Mesenchymal stem cell (in vitro differentiated cells and primary cell): ENCODE data around the gene GHRHR.
A peak's percentile ranks its signal among the peaks of the same experiment; 100 is the strongest.

Source experiments
- DNase-seq: peaks from one replicate; pipeline ENCODE4 v3.0.0-alpha.2; 2013
- H2AFZ ChIP-seq: one replicate; pipeline ENCODE4 v1.6.1; 2013; ENCODE audit warnings: low read depth, mild to moderate bottlenecking, control low read depth, inconsistent platforms, low read length, moderate library complexity
- H2AK5ac ChIP-seq: 2 replicates; pipeline ENCODE4 v1.6.1; 2013; ENCODE audit warnings: low read length, moderate library complexity, mild to moderate bottlenecking, inconsistent platforms; ENCODE audit not compliant: severe bottlenecking
- H2BK120ac ChIP-seq: one replicate; pipeline ENCODE4 v1.6.1; 2013; ENCODE audit warnings: low read depth, mild to moderate bottlenecking, inconsistent platforms, low read length, moderate library complexity
- H2BK12ac ChIP-seq, 2 experiments: one replicate each; pipeline ENCODE4 v1.6.1; 2013; ENCODE audit warnings: inconsistent platforms in 2 of 2, low read length in 2 of 2, mild to moderate bottlenecking in 2 of 2, moderate library complexity in 2 of 2, control low read depth in 1 of 2
- H2BK15ac ChIP-seq: one replicate; pipeline ENCODE4 v1.6.1; 2013; ENCODE audit warnings: mild to moderate bottlenecking, low read depth, inconsistent platforms; ENCODE audit not compliant: poor library complexity, severe bottlenecking
- H2BK5ac ChIP-seq: 2 replicates; pipeline ENCODE4 v1.6.1; 2013; ENCODE audit warnings: low read depth, mild to moderate bottlenecking, low read length, control low read depth, inconsistent platforms; ENCODE audit not compliant: poor library complexity, severe bottlenecking
- H3K14ac ChIP-seq, 2 experiments: one replicate each; pipeline ENCODE4 v1.6.1; 2013; ENCODE audit warnings: inconsistent platforms in 2 of 2, low read length in 2 of 2, control low read depth in 1 of 2, mild to moderate bottlenecking in 1 of 2, moderate library complexity in 1 of 2
- H3K18ac ChIP-seq, 2 experiments: one replicate each; pipeline ENCODE4 v1.6.1; 2013; ENCODE audit warnings: inconsistent platforms in 2 of 2, low read length in 2 of 2, control low read depth in 1 of 2, low read depth in 1 of 2, mild to moderate bottlenecking in 1 of 2
- H3K23ac ChIP-seq, 2 experiments: one replicate each; pipeline ENCODE4 v1.6.1; 2013; ENCODE audit warnings: inconsistent platforms in 2 of 2, low read length in 2 of 2, mild to moderate bottlenecking in 2 of 2, moderate library complexity in 2 of 2, control low read depth in 1 of 2
- H3K27ac ChIP-seq: 2 replicates; pipeline ENCODE4 v1.5.1; 2013; ENCODE audit warnings: mild to moderate bottlenecking, moderate library complexity, low read length, control low read depth, inconsistent platforms; ENCODE audit not compliant: poor library complexity, severe bottlenecking
- H3K27me3 ChIP-seq, 2 experiments: 2 replicates each; pipeline versions ENCODE4 v1.6.1 to v1.7.0; 2013; ENCODE audit warnings: low read length in 2 of 2, mild to moderate bottlenecking in 2 of 2, moderate library complexity in 2 of 2, control low read depth in 1 of 2, inconsistent platforms in 1 of 2; ENCODE audit not compliant: control insufficient read depth in 1 of 2, insufficient read depth in 1 of 2
- H3K36me3 ChIP-seq, 2 experiments: 2 replicates each; pipeline versions ENCODE4 v1.6.1 to v1.7.0; 2013; ENCODE audit warnings: low read length in 2 of 2, control low read depth in 1 of 2, inconsistent platforms in 1 of 2, low read depth in 1 of 2, mild to moderate bottlenecking in 1 of 2; ENCODE audit not compliant: insufficient read depth in 2 of 2, control insufficient read depth in 1 of 2
- H3K4ac ChIP-seq, 2 experiments: one replicate each; pipeline ENCODE4 v1.6.1; 2013; ENCODE audit warnings: inconsistent platforms in 2 of 2, low read length in 2 of 2, mild to moderate bottlenecking in 2 of 2, moderate library complexity in 2 of 2, control low read depth in 1 of 2, low read depth in 1 of 2
- H3K4me1 ChIP-seq: 2 replicates; pipeline ENCODE4 v1.6.1; 2013; ENCODE audit warnings: low read depth, low read length, control low read depth; ENCODE audit not compliant: control insufficient read depth, insufficient read depth
- H3K4me2 ChIP-seq: 2 replicates; pipeline ENCODE4 v1.6.1; 2013; ENCODE audit warnings: low read length, mild to moderate bottlenecking, inconsistent platforms; ENCODE audit not compliant: poor library complexity, severe bottlenecking
- H3K4me3 ChIP-seq, 2 experiments: 2 replicates each; pipeline versions ENCODE4 v1.5.1 to v1.7.0; 2013; ENCODE audit warnings: low read length in 2 of 2, mild to moderate bottlenecking in 2 of 2, control low read depth in 1 of 2, low read depth in 1 of 2; ENCODE audit not compliant: insufficient read depth in 1 of 2
- H3K79me1 ChIP-seq: replicated peaks from 2 replicates; pipeline ENCODE4 v1.6.1; 2013; ENCODE audit warnings: mild to moderate bottlenecking, control low read depth, low read length, inconsistent platforms; ENCODE audit not compliant: poor library complexity, severe bottlenecking
- H3K9ac ChIP-seq: 2 replicates; pipeline ENCODE4 v1.7.0; 2013; ENCODE audit warnings: mild to moderate bottlenecking, low read length, moderate library complexity
- H3K9me3 ChIP-seq: 2 replicates; pipeline ENCODE4 v1.7.0; 2013; ENCODE audit warnings: mild to moderate bottlenecking, low read length; ENCODE audit not compliant: control insufficient read depth
- H4K8ac ChIP-seq: one replicate; pipeline ENCODE4 v1.6.1; 2013; ENCODE audit warnings: inconsistent platforms, mild to moderate bottlenecking, low read length, moderate library complexity
- H4K91ac ChIP-seq: one replicate; pipeline ENCODE4 v1.6.1; 2013; ENCODE audit warnings: mild to moderate bottlenecking, low read length, inconsistent platforms
- WGBS: methylation state at CpG from one replicate; pipeline ENCODE4 v1.1.7; 2013; ENCODE audit warnings: mixed read lengths; 5-methylcytosine and 5-hydroxymethylcytosine counted together

Gene GHRHR

GRCh38 chr7:30973292-30973691, 9.5 kb downstream of the GHRHR start:
- H3K23ac ChIP-seq, result no peak overlapping the region
- H4K8ac ChIP-seq, result no peak overlapping the region
- no peaks in the 10 kb centered on the region for H3K79me1 ChIP-seq
- no peak overlapping the region for H3K4me2 ChIP-seq
- H3K27me3 ChIP-seq, result peaks cover 21 to 59% of the 10 kb centered on the region in 2 experiments
- H2BK120ac ChIP-seq, result no peak overlapping the region
- H2AFZ ChIP-seq, result no peak overlapping the region
- H2BK5ac ChIP-seq, result no peak overlapping the region
- no peak overlapping the region for H3K14ac ChIP-seq
- H3K4me1 ChIP-seq, result peaks cover 10% of the 10 kb centered on the region
- H4K91ac ChIP-seq, result no peak overlapping the region
- peaks cover 0 to 3% of the 10 kb centered on the region in 2 experiments for H3K36me3 ChIP-seq
- H2BK15ac ChIP-seq, result no peak overlapping the region
- 69% methylated on average over 3 of the region's 3 CpGs for WGBS
- H3K9me3 ChIP-seq, result no peaks in the 10 kb centered on the region
- no peak overlapping the region for H3K9ac ChIP-seq
- H2AK5ac ChIP-seq, result no peak overlapping the region
- DNase-seq, result no peak
- H2BK12ac ChIP-seq, result no peak overlapping the region
- H3K4ac ChIP-seq, result no peak overlapping the region
- H3K27ac ChIP-seq, result no peak overlapping the region
- no peak overlapping the region for H3K4me3 ChIP-seq
- no peak overlapping the region for H3K18ac ChIP-seq

GRCh38 chr7:30973791-30974604, 10.2 kb downstream of the GHRHR start:
- Histone ChIP-seq H4K8ac (no peak overlapping the region), H3K4ac (no peak overlapping the region), H3K9me3 (no peaks in the 10 kb centered on the region), H3K79me1 (no peaks in the 10 kb centered on the region), H3K23ac (no peak overlapping the region), H3K4me2 (no peak overlapping the region), H3K4me1 (peaks cover 10% of the 10 kb centered on the region), H3K18ac (no peak overlapping the region), H3K36me3 (peaks cover 0 to 3% of the 10 kb centered on the region in 2 experiments), H2BK12ac (no peak overlapping the region), H3K27me3 (peaks cover 21 to 61% of the 10 kb centered on the region in 2 experiments), H3K9ac (no peak overlapping the region), H2BK120ac (no peak overlapping the region), H3K4me3 (no peak overlapping the region), H2AFZ (no peak overlapping the region), H4K91ac (no peak overlapping the region), H3K27ac (no peak overlapping the region), H3K14ac (peak overlapping the region in 1 of 2 experiments; percentile 50), H2BK5ac (no peak overlapping the region), H2BK15ac (no peak overlapping the region), H2AK5ac (peak overlapping the region; percentile 45)
- DNase-seq, result no peak
- 90% methylated on average over 16 of the region's 18 CpGs for WGBS

GRCh38 chr7:30974605-30975255, 11.0 kb downstream of the GHRHR start:
- Histone ChIP-seq H4K91ac (no peak overlapping the region), H3K79me1 (no peaks in the 10 kb centered on the region), H3K4me3 (no peak overlapping the region), H3K4me1 (peaks cover 10% of the 10 kb centered on the region), H3K27me3 (peaks cover 21 to 64% of the 10 kb centered on the region in 2 experiments), H3K4me2 (no peak overlapping the region), H2BK12ac (no peak overlapping the region), H4K8ac (no peak overlapping the region), H2AFZ (no peak overlapping the region), H3K9me3 (no peaks in the 10 kb centered on the region), H2AK5ac (peak overlapping the region; percentile 25), H2BK15ac (no peak overlapping the region), H2BK5ac (no peak overlapping the region), H3K14ac (peak overlapping the region in 1 of 2 experiments; percentile 50), H3K27ac (no peak overlapping the region), H3K23ac (no peak overlapping the region), H3K18ac (no peak overlapping the region), H2BK120ac (no peak overlapping the region), H3K36me3 (peaks cover 0 to 3% of the 10 kb centered on the region in 2 experiments), H3K9ac (no peak overlapping the region), H3K4ac (no peak overlapping the region)
- 17% methylated on average over 7 of the region's 7 CpGs for WGBS
- DNase-seq, result peak; percentile 53

- H3K36me3 ChIP-seq, result peaks cover 0 to 3% of the 10 kb centered on the region in 2 experiments
- no peak overlapping the region for H2BK15ac ChIP-seq
- no peak overlapping the region for H3K14ac ChIP-seq
- H4K91ac ChIP-seq, result no peak overlapping the region
- H2AFZ ChIP-seq, result no peak overlapping the region
- no peak overlapping the region for H2AK5ac ChIP-seq
- H3K4me3 ChIP-seq, result no peak overlapping the region
- DNase-seq, result no peak
- no peak overlapping the region for H3K4ac ChIP-seq
- H2BK120ac ChIP-seq, result no peak overlapping the region
- H3K23ac ChIP-seq, result no peak overlapping the region
- no peak overlapping the region for H3K27ac ChIP-seq
- no peak overlapping the region for H2BK5ac ChIP-seq
- no peak overlapping the region for H3K4me2 ChIP-seq
- 73% methylated on average over 4 of the region's 5 CpGs for WGBS
- H3K4me1 ChIP-seq, result peaks cover 10% of the 10 kb centered on the region
- H3K79me1 ChIP-seq, result no peaks in the 10 kb centered on the region
- no peak overlapping the region for H3K9ac ChIP-seq
- H3K9me3 ChIP-seq, result no peaks in the 10 kb centered on the region
- no peak overlapping the region for H4K8ac ChIP-seq
- H3K27me3 ChIP-seq, result peaks cover 23 to 62% of the 10 kb centered on the region in 2 experiments
- no peak overlapping the region for H3K18ac ChIP-seq
- H2BK12ac ChIP-seq, result no peak overlapping the region
These were observed 11.6 kb downstream of the GHRHR start for GRCh38 chr7:30975256-30975899.
